Mesenteric fat pad (tissue), 1 donor: ENCODE data around the gene PRRC2C. TPM values are rescaled to one million over a fixed set of nuclear protein-coding genes. Genes with fewer than 3 reads are reported as not detected.
"Not testable (repeated sequence)": the region's sequence is repeated elsewhere in the genome, so short reads cannot be mapped to it uniquely, and the experiment has no call there.

Experiments
- DNase-seq: peaks from one replicate; pipeline ENCODE4 v3.0.0-alpha.2; 2020; ENCODE audit warnings: low spot score
- total RNA-seq: library from RNA; stranded (reverse); fragmentation: NEBNext Ultra II Directional; extraction: Animal tissue kit (Norgen Biotek cat#: 25700); gene quantifications from one replicate; pipeline ENCODE4 v1.2.1, GENCODE V29; 2021
- donor health status: DM: yes; HTN: yes; CAD: no.

PRRC2C gene
- total RNA-seq, 1 donor from 2014 or later: 139 TPM

GRCh38 chr1:171581766-171582165 lies 96.4 kb downstream of the PRRC2C start:
- DNase-seq: no peak

- DNase-seq: no peak
Measured at GRCh38 chr1:171582589-171582988, 97.3 kb downstream of the PRRC2C start.

- DNase-seq: no peak
Measured at GRCh38 chr1:171583591-171584201, 98.4 kb downstream of the PRRC2C start.

GRCh38 chr1:171585715-171586114 lies 100.4 kb downstream of the PRRC2C start:
- DNase-seq: no peak

GRCh38 chr1:171588230-171588629 lies 102.9 kb downstream of the PRRC2C start:
- DNase-seq: no peak

- no peak for DNase-seq
Measured at GRCh38 chr1:171590022-171590421, 104.7 kb downstream of the PRRC2C start.

- DNase-seq: no peak
Measured at GRCh38 chr1:171595324-171595723, 110.0 kb downstream of the PRRC2C start.

- DNase-seq: no peak
Measured at GRCh38 chr1:171596119-171596518, 110.8 kb downstream of the PRRC2C start.

GRCh38 chr1:171596705-171597104 lies 111.4 kb downstream of the PRRC2C start:
- DNase-seq: no peak

GRCh38 chr1:171597203-171597602 lies 111.9 kb downstream of the PRRC2C start:
- DNase-seq: no peak

GRCh38 chr1:171600310-171600709 lies 115.0 kb downstream of the PRRC2C start:
- DNase-seq: not testable (repeated sequence)

GRCh38 chr1:171600862-171601261 lies 115.5 kb downstream of the PRRC2C start:
- DNase-seq: no peak

GRCh38 chr1:171603042-171603441 lies 117.7 kb downstream of the PRRC2C start:
- not testable (repeated sequence) for DNase-seq

- DNase-seq: no peak
Measured at GRCh38 chr1:171606402-171606941, 121.1 kb downstream of the PRRC2C start.

GRCh38 chr1:171610385-171610784 lies 125.1 kb downstream of the PRRC2C start:
- DNase-seq: no peak

- DNase-seq: no peak
Measured at GRCh38 chr1:171611306-171611705, 126.0 kb downstream of the PRRC2C start.

- DNase-seq: no peak
Measured at GRCh38 chr1:171613282-171613681, 128.0 kb downstream of the PRRC2C start.

GRCh38 chr1:171615122-171615906 lies 130.0 kb downstream of the PRRC2C start:
- not testable (repeated sequence) for DNase-seq

- no peak for DNase-seq
Measured at GRCh38 chr1:171616586-171616985, 131.3 kb downstream of the PRRC2C start.

GRCh38 chr1:171622152-171622462 lies 136.8 kb downstream of the PRRC2C start, which contains the start of gene MYOCOS:
Gene MYOCOS, plus strand, starts transcription at chr1:171622243. Its CDS starts 1,641 bp downstream, at chr1:171623884.
- DNase-seq: no peak

GRCh38 chr1:171623651-171624331 lies 138.5 kb downstream of the PRRC2C start:
- no peak for DNase-seq

- DNase-seq: no peak
Measured at GRCh38 chr1:171625225-171625624, 139.9 kb downstream of the PRRC2C start.
